H1 (cell line): ENCODE measurements around the gene PKDREJ. TPM values are rescaled to one million over a fixed set of nuclear protein-coding genes. Genes with fewer than 3 reads are reported as not detected.

ENCODE experiments used
- CTCF ChIA-PET: fragments of 300-600 bp; sonication (Branson Sonifier 250); formaldehyde crosslinking; loops from one replicate; lab custom pipeline; 2021; ENCODE audit not compliant: partially characterized antibody; lab: Charles Lee
- POLR2A ChIA-PET: fragments of 300-600 bp; sonication (Branson Sonifier 250); formaldehyde crosslinking; loops from one replicate; lab custom pipeline; 2021; ENCODE audit warnings: inconsistent platforms; ENCODE audit not compliant: partially characterized antibody; lab: Charles Lee
- DNase-seq, 2 experiments: peaks; one replicate each; pipeline versions ENCODE4 v3.0.0 to v3.0.0-alpha.2; 2010 to 2022; ENCODE audit warnings: low spot score in 2 of 2, low read depth in 1 of 2, mixed read lengths in 1 of 2
- FAIRE-seq: peaks from 2 replicates; lab custom pipeline; 2011; peaks lifted over from hg19 to GRCh38; lab: Jason Lieb, UNC
- H2AFZ ChIP-seq: 2 replicates; pipeline ENCODE4 v1.8.1; 2012; ENCODE audit warnings: low read length, inconsistent platforms
- H2AK5ac ChIP-seq: 2 replicates; pipeline ENCODE4 v1.6.1; 2013; ENCODE audit warnings: low read depth, low read length
- H2BK120ac ChIP-seq: replicated peaks from 2 replicates; pipeline ENCODE3; 2013; ENCODE audit warnings: low read depth, low read length, inconsistent platforms
- H2BK12ac ChIP-seq: 2 replicates; pipeline ENCODE4 v1.6.1; 2013; ENCODE audit warnings: low read depth, low read length
- H2BK15ac ChIP-seq: 2 replicates; pipeline ENCODE4 v1.6.1; 2013; ENCODE audit warnings: low read length
- H2BK20ac ChIP-seq: 2 replicates; pipeline ENCODE4 v1.6.1; 2013; ENCODE audit warnings: low read length
- H2BK5ac ChIP-seq: 2 replicates; pipeline ENCODE4 v1.6.1; 2013; ENCODE audit warnings: low read depth, low read length
- H3K14ac ChIP-seq: 2 replicates; pipeline ENCODE4 v1.6.1; 2013; ENCODE audit warnings: inconsistent platforms; ENCODE audit not compliant: insufficient read length
- H3K18ac ChIP-seq: 2 replicates; pipeline ENCODE4 v1.6.1; 2013; ENCODE audit warnings: low read length; ENCODE audit errors: extremely low read depth
- H3K23ac ChIP-seq: 2 replicates; pipeline ENCODE4 v1.6.1; 2013; ENCODE audit warnings: inconsistent platforms; ENCODE audit not compliant: insufficient read length
- H3K23me2 ChIP-seq: 2 replicates; pipeline ENCODE4 v1.6.1; 2013; ENCODE audit warnings: low read depth, low read length
- H3K27ac ChIP-seq: 2 replicates; pipeline ENCODE4 v1.6.1; 2011; ENCODE audit warnings: low read depth, low read length, inconsistent platforms
- H3K27me3 ChIP-seq, 4 experiments: replicated peaks in 1 of 4; 1 replicate in 1 of 4; 2 replicates in 3 of 4; pipeline versions ENCODE4 v1.6.1 to v1.8.1; 2011 to 2013; ENCODE audit warnings: low read length in 3 of 4, mild to moderate bottlenecking in 3 of 4, inconsistent platforms in 2 of 4, mixed read lengths in 2 of 4, moderate library complexity in 1 of 4; ENCODE audit not compliant: control insufficient read depth in 3 of 4, insufficient read depth in 3 of 4; ENCODE audit errors: extremely low read depth in 1 of 4
- H3K36me3 ChIP-seq, 4 experiments: 2 replicates each; pipeline versions ENCODE4 v1.6.1 to v1.8.1; 2011 to 2013; ENCODE audit warnings: mild to moderate bottlenecking in 4 of 4, low read length in 3 of 4, moderate library complexity in 2 of 4, control low read depth in 1 of 4, inconsistent platforms in 1 of 4; ENCODE audit not compliant: insufficient read depth in 4 of 4, control insufficient read depth in 2 of 4
- H3K4ac ChIP-seq: replicated peaks from 2 replicates; pipeline ENCODE3; 2013; ENCODE audit warnings: low read length, low read depth, mixed read lengths, inconsistent platforms; ENCODE audit not compliant: insufficient read length
- H3K4me1 ChIP-seq, 4 experiments: replicated peaks in 1 of 4; 1 replicate in 1 of 4; 2 replicates in 3 of 4; pipeline versions ENCODE4 v1.6.1 to v1.8.1; 2011 to 2013; ENCODE audit warnings: low read length in 3 of 4, inconsistent platforms in 2 of 4, mixed read lengths in 1 of 4; ENCODE audit not compliant: insufficient read depth in 4 of 4, control insufficient read depth in 3 of 4
- H3K4me2 ChIP-seq, 2 experiments: 2 replicates each; pipeline versions ENCODE4 v1.6.1 to v1.8.1; 2011 to 2013; ENCODE audit warnings: low read depth in 2 of 2, low read length in 2 of 2, control low read depth in 1 of 2, inconsistent platforms in 1 of 2, mild to moderate bottlenecking in 1 of 2; ENCODE audit not compliant: insufficient read depth in 1 of 2
- H3K4me3 ChIP-seq, 4 experiments: fragments of 200-600, 300-600 bp in 1 of 4; sonication (generic), shearing (Covaris generic), sonication (Bioruptor Twin) in 1 of 4; 2 replicates each; pipeline versions ENCODE4 v1.5.1 to v1.8.1; 2011 to 2016; ENCODE audit warnings: low read length in 4 of 4, low read depth in 3 of 4, control low read depth in 2 of 4, inconsistent platforms in 2 of 4, mild to moderate bottlenecking in 2 of 4, mixed read lengths in 1 of 4, moderate library complexity in 1 of 4; ENCODE audit not compliant: insufficient read depth in 2 of 4; ENCODE audit errors: extremely low read depth in 1 of 4
- H3K56ac ChIP-seq: replicated peaks from 2 replicates; pipeline ENCODE3; 2013; ENCODE audit warnings: low read depth, mild to moderate bottlenecking, mixed read lengths, low read length, inconsistent platforms; ENCODE audit not compliant: insufficient read length
- H3K79me1 ChIP-seq: 2 replicates; pipeline ENCODE4 v1.6.1; 2013; ENCODE audit warnings: low read depth, low read length, control low read depth
- H3K79me2 ChIP-seq, 2 experiments: 2 replicates each; pipeline versions ENCODE4 v1.6.1 to v1.8.1; 2012 to 2013; ENCODE audit warnings: low read length in 2 of 2, mild to moderate bottlenecking in 2 of 2, inconsistent platforms in 1 of 2; ENCODE audit not compliant: insufficient read depth in 2 of 2, control insufficient read depth in 1 of 2
- H3K9ac ChIP-seq, 4 experiments: replicated peaks in 1 of 4; 1 replicate in 1 of 4; 2 replicates in 3 of 4; pipeline versions ENCODE4 v1.6.1 to v1.8.1; 2011 to 2013; ENCODE audit warnings: low read depth in 3 of 4, low read length in 3 of 4, control low read depth in 2 of 4, mild to moderate bottlenecking in 2 of 4, moderate library complexity in 2 of 4, inconsistent platforms in 1 of 4; ENCODE audit errors: extremely low read depth in 1 of 4
- H3K9me3 ChIP-seq, 2 experiments: 2 replicates each; pipeline versions ENCODE4 v1.6.1 to v1.8.1; 2012 to 2013; ENCODE audit warnings: mild to moderate bottlenecking in 2 of 2, moderate library complexity in 2 of 2, control low read depth in 1 of 2, inconsistent platforms in 1 of 2, low read depth in 1 of 2, low read length in 1 of 2, mixed read lengths in 1 of 2; ENCODE audit not compliant: insufficient read depth in 2 of 2
- H4K20me1 ChIP-seq, 2 experiments: replicated peaks in 1 of 2; 2 replicates each; pipeline versions ENCODE3 to v1.8.1; 2011 to 2013; ENCODE audit warnings: inconsistent platforms in 2 of 2, low read length in 2 of 2, mild to moderate bottlenecking in 1 of 2; ENCODE audit not compliant: insufficient read depth in 2 of 2, control insufficient read depth in 1 of 2
- H4K5ac ChIP-seq: 2 replicates; pipeline ENCODE4 v1.6.1; 2013; ENCODE audit warnings: low read length, low read depth, mixed read lengths, inconsistent platforms; ENCODE audit not compliant: insufficient read length
- H4K8ac ChIP-seq: 2 replicates; pipeline ENCODE4 v1.8.0; 2013; ENCODE audit warnings: mild to moderate bottlenecking, moderate library complexity, low read length, inconsistent platforms; ENCODE audit not compliant: insufficient read depth; ENCODE audit errors: extremely low read depth
- H4K91ac ChIP-seq: replicated peaks from 2 replicates; pipeline ENCODE3; 2013; ENCODE audit warnings: low read length, mixed read lengths, inconsistent platforms; ENCODE audit not compliant: insufficient read length
- EGR1 ChIP-seq: IDR thresholded peaks from 2 replicates; pipeline ENCODE4 v1.6.1; 2011; ENCODE audit warnings: low read depth, low read length, borderline replicate concordance
- KDM4A ChIP-seq: IDR thresholded peaks from one replicate; pipeline ENCODE4 v1.7.1; 2012; ENCODE audit warnings: low read depth, mild to moderate bottlenecking, moderate library complexity, low read length, inconsistent platforms; ENCODE audit not compliant: severe bottlenecking
- SP4 ChIP-seq: IDR thresholded peaks from 2 replicates; pipeline ENCODE4 v1.6.1; 2012; ENCODE audit warnings: low read length, inconsistent platforms
- WGBS, 2 experiments: shearing (Covaris generic) in 1 of 2; methylation state at CpG; one replicate each; pipeline versions ENCODE4 v1.1.6 to v1.1.7; 2013 to 2015; ENCODE audit warnings: low lambda C conversion rate in 2 of 2, mixed read lengths in 2 of 2, inconsistent platforms in 1 of 2, low coverage in 1 of 2, missing lambda C conversion rate in 1 of 2; ENCODE audit not compliant: insufficient replicate concordance in 2 of 2, insufficient coverage in 1 of 2, insufficient read length in 1 of 2; ENCODE audit errors: extremely low coverage in 1 of 2, missing lambda C conversion rate in 1 of 2; 5-methylcytosine and 5-hydroxymethylcytosine counted together
- polyA plus RNA-seq, 7 experiments: library from polyadenylated mRNA; depleted of rRNA in 3 of 7; stranded (reverse) in 5 of 7; unstranded in 2 of 7; fragments of >200 nt in 5 of 7; fragments of 200-250 nt in 2 of 7; gene quantifications; 1 replicate in 5 of 7; 2 replicates in 1 of 7; 4 replicates in 1 of 7; pipeline versions ENCODE4 v1.2.1 to v1.2.3, GENCODE V29; 2011 to 2013; ENCODE audit warnings: missing spikeins in 2 of 7, mixed read lengths in 2 of 7
- total RNA-seq: library from RNA; stranded (reverse); fragmentation: NEBNext Ultra II Directional; extraction: Animal tissue kit (Norgen Biotek cat#: 25700); gene quantifications from 2 replicates; pipeline ENCODE4 v1.2.1, GENCODE V29; 2021

Gene PKDREJ
- total and polyA plus RNA-seq, 2 of the 8 experiments (the other 6 are each of a cell fraction or from before 2014, with no cell fraction given): 0.02 to 0.04 TPM

GRCh38 chr22:46287873-46288751, 25.0 kb upstream of the PKDREJ start:
- no peak for FAIRE-seq
- H3K4me2 ChIP-seq: no peak overlapping the region
- no peak overlapping the region for H3K14ac ChIP-seq
- POLR2A ChIA-PET: no interaction called here
- H3K27me3 ChIP-seq: no peaks in the 10 kb centered on the region
- no peaks in the 10 kb centered on the region; the same call in 1 of the 2 replicates for H3K79me1 ChIP-seq
- H4K8ac ChIP-seq: no peak overlapping the region
- H3K4ac ChIP-seq: no peak overlapping the region
- no peak overlapping the region for H3K18ac ChIP-seq
- H3K79me2 ChIP-seq: no peaks in the 10 kb centered on the region
- H2AK5ac ChIP-seq: no peak overlapping the region
- H3K36me3 ChIP-seq: peaks cover 0 to 7% (median 1%) of the 10 kb centered on the region in 4 experiments; a peak in 3 of 8 replicates
- peaks cover 0 to 3% of the 10 kb centered on the region in 2 experiments for H4K20me1 ChIP-seq
- no peak overlapping the region for H3K9ac ChIP-seq
- DNase-seq: no peak
- H3K23ac ChIP-seq: no peak overlapping the region
- H3K9me3 ChIP-seq: no peaks in the 10 kb centered on the region
- no peak overlapping the region for H3K56ac ChIP-seq
- CTCF ChIA-PET: interaction anchor here (1.3 kb wide), 1 partner anchor 254 kb away, joined by 3 read pairs; no protein-coding TSS in a partner anchor
- no peak overlapping the region for H2BK120ac ChIP-seq
- H2BK5ac ChIP-seq: no peak overlapping the region
- H2AFZ ChIP-seq: no peak overlapping the region
- H2BK20ac ChIP-seq: no peak overlapping the region
- no peaks in the 10 kb centered on the region for H3K4me1 ChIP-seq
- no peaks in the 10 kb centered on the region for H3K23me2 ChIP-seq
- no peak overlapping the region for H4K5ac ChIP-seq
- H2BK12ac ChIP-seq: no peak overlapping the region
- H2BK15ac ChIP-seq: no peak overlapping the region
- no peak overlapping the region for H4K91ac ChIP-seq
- H3K4me3 ChIP-seq: no peak overlapping the region
- no peak overlapping the region for H3K27ac ChIP-seq
- WGBS, 2 experiments: 91% methylated on average over 17 of the region's 24 CpGs; no CpG with 5 or more reads in 1 of the 2 experiments
- TF ChIP-seq SP4 (no peak), EGR1 (no peak), KDM4A (no peak)
